ENCODE data around the gene SH2D3A. TPM values are rescaled to one million over a fixed set of nuclear protein-coding genes. Genes with fewer than 3 reads are reported as not detected.

Gene SH2D3A
- total RNA-seq, 4 donors from 2014 or later: 41.4 to 127 (median 55.5) TPM

GRCh38 chr19:6794686-6795431 lies 27.6 kb upstream of the SH2D3A start:
- TF ChIP-seq EP300 (IDR thresholded peaks at IDR 0.05; ENCODE audit: low read depth): no peak
- no peak for TF ChIP-seq CTCF (IDR thresholded peaks at IDR 0.05)
- TF ChIP-seq POLR2A (IDR thresholded peaks at IDR 0.05): no peak
- no peak for TF ChIP-seq POLR2AphosphoS5 (IDR thresholded peaks at IDR 0.05)
- no peak for DNase-seq
- Histone ChIP-seq H3K9me3 (no peaks in the 10 kb centered on the region), H3K4me3 (no peak overlapping the region), H3K27ac (no peak overlapping the region), H3K27me3 (no peaks in the 10 kb centered on the region), H3K4me1 (no peaks in the 10 kb centered on the region), H3K36me3 (no peaks in the 10 kb centered on the region)
- in situ Hi-C loops (cut with MboI; ENCODE audit: low pct_ligation_motif_present in 1 of 4, low pct_unique_long_range_greater_than_20kb in 1 of 4, low sequenced_read_pairs in 3 of 4) (no loop called here), intact Hi-C loops (cut with DNase I; ENCODE audit: low total_unique reads) (no loop called here)
- 88 to 100% methylated on average over 3 to 13 of the region's 13 CpGs for WGBS, 2 donors (ENCODE audit: low coverage in 1 of 2)

- in situ Hi-C loops (cut with MboI; ENCODE audit: low pct_ligation_motif_present in 1 of 4, low pct_unique_long_range_greater_than_20kb in 1 of 4, low sequenced_read_pairs in 3 of 4): no loop called here
- Histone ChIP-seq H3K27me3 (no peaks in the 10 kb centered on the region), H3K9me3 (no peaks in the 10 kb centered on the region), H3K36me3 (no peaks in the 10 kb centered on the region), H3K4me3 (no peak overlapping the region), H3K27ac (no peak overlapping the region), H3K4me1 (no peaks in the 10 kb centered on the region)
- intact Hi-C loops (cut with DNase I; ENCODE audit: low total_unique reads): no loop called here
- WGBS, 2 donors (ENCODE audit: low coverage in 1 of 2): 81 to 89% methylated on average over 5 of the region's 5 CpGs
- TF ChIP-seq CTCF (IDR thresholded peaks at IDR 0.05) (no peak), EP300 (IDR thresholded peaks at IDR 0.05; ENCODE audit: low read depth) (no peak), POLR2A (IDR thresholded peaks at IDR 0.05) (no peak), POLR2AphosphoS5 (IDR thresholded peaks at IDR 0.05) (no peak)
- DNase-seq: no peak
These were observed 26.7 kb upstream of the SH2D3A start for GRCh38 chr19:6793973-6794372.

- DNase-seq: no peak
- H3K36me3 ChIP-seq: no peaks in the 10 kb centered on the region
- no peak overlapping the region for H3K4me3 ChIP-seq
- TF ChIP-seq POLR2AphosphoS5 (IDR thresholded peaks at IDR 0.05) (no peak), EP300 (IDR thresholded peaks at IDR 0.05; ENCODE audit: low read depth) (no peak), POLR2A (IDR thresholded peaks at IDR 0.05) (no peak), CTCF (IDR thresholded peaks at IDR 0.05) (no peak)
- intact Hi-C loops (cut with DNase I; ENCODE audit: low total_unique reads): no loop called here
- no peak overlapping the region for H3K27ac ChIP-seq
- no peaks in the 10 kb centered on the region for H3K27me3 ChIP-seq
- H3K4me1 ChIP-seq: no peaks in the 10 kb centered on the region
- in situ Hi-C loops (cut with MboI; ENCODE audit: low pct_ligation_motif_present in 1 of 4, low pct_unique_long_range_greater_than_20kb in 1 of 4, low sequenced_read_pairs in 3 of 4): no loop called here
- no peaks in the 10 kb centered on the region for H3K9me3 ChIP-seq
- 87 to 97% methylated on average over 4 of the region's 4 CpGs for WGBS, 2 donors (ENCODE audit: low coverage in 1 of 2)
These were observed 26.2 kb upstream of the SH2D3A start for GRCh38 chr19:6793411-6793810.

- H3K36me3 ChIP-seq: no peaks in the 10 kb centered on the region
- no peak for DNase-seq
- no peak overlapping the region for H3K27ac ChIP-seq
- in situ Hi-C loops (cut with MboI; ENCODE audit: low pct_ligation_motif_present in 1 of 4, low pct_unique_long_range_greater_than_20kb in 1 of 4, low sequenced_read_pairs in 3 of 4): no loop called here
- TF ChIP-seq POLR2A (IDR thresholded peaks at IDR 0.05): no peak
- H3K9me3 ChIP-seq: no peaks in the 10 kb centered on the region
- no peaks in the 10 kb centered on the region for H3K4me1 ChIP-seq
- WGBS, 2 donors (ENCODE audit: low coverage in 1 of 2): 79 to 90% methylated on average over 4 to 6 of the region's 6 CpGs
- intact Hi-C loops (cut with DNase I; ENCODE audit: low total_unique reads): no loop called here
- H3K27me3 ChIP-seq: no peaks in the 10 kb centered on the region
- H3K4me3 ChIP-seq: no peak overlapping the region
These were observed 24.0 kb upstream of the SH2D3A start for GRCh38 chr19:6791237-6791636.
